Measurements from ENCODE around the gene KAT7.

Gene KAT7

GRCh38 chr17:49783791-49784190 lies 4.7 kb upstream of the KAT7 start:
- Histone ChIP-seq H3K79me2 (no peaks in the 10 kb centered on the region), H3K9ac (no peak overlapping the region), H3K9me3 (ENCODE audit: control insufficient read depth, low read length) (no peaks in the 10 kb centered on the region), H3K36me3 (ENCODE audit: control insufficient read depth, insufficient read depth, low read length) (no peaks in the 10 kb centered on the region), H3K4me1 (peaks cover 3% of the 10 kb centered on the region), H3K27me3 (ENCODE audit: control insufficient read depth, insufficient read depth, low read length) (no peaks in the 10 kb centered on the region), H3K4me2 (ENCODE audit: low read length) (no peak overlapping the region), H2AFZ (no peak overlapping the region), H3K27ac (no peak overlapping the region), H3K4me3 (ENCODE audit: low read depth, low read length) (no peak overlapping the region)
- TF ChIP-seq, protein P1, sequence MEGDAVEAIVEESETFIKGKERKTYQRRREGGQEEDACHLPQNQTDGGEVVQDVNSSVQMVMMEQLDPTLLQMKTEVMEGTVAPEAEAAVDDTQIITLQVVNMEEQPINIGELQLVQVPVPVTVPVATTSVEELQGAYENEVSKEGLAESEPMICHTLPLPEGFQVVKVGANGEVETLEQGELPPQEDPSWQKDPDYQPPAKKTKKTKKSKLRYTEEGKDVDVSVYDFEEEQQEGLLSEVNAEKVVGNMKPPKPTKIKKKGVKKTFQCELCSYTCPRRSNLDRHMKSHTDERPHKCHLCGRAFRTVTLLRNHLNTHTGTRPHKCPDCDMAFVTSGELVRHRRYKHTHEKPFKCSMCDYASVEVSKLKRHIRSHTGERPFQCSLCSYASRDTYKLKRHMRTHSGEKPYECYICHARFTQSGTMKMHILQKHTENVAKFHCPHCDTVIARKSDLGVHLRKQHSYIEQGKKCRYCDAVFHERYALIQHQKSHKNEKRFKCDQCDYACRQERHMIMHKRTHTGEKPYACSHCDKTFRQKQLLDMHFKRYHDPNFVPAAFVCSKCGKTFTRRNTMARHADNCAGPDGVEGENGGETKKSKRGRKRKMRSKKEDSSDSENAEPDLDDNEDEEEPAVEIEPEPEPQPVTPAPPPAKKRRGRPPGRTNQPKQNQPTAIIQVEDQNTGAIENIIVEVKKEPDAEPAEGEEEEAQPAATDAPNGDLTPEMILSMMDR (IDR thresholded peaks at IDR 0.05), result no peak

DNA sequence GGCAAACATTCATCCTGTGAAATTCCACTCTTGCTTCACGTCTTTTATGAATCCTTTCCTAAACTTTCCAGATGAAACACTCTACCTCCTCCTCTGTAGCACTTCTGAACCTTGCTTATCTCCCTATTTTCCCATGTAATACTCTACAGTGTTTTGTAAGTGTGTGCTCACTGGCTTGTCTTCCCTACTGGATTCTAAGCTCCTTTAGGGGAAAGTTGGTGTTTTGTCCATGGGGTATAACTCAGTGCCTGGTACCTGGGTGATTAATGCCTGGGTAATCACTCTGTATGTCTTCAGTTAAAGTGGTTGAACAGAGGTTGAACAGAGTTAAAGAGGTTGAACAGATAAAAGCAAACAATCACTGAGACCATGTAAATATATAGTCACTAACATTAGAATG lies 3.8 kb upstream of the KAT7 start:
- Histone ChIP-seq H3K4me2 (ENCODE audit: low read length) (no peak overlapping the region), H3K4me3 (ENCODE audit: low read depth, low read length) (no peak overlapping the region), H3K9me3 (ENCODE audit: control insufficient read depth, low read length) (no peaks in the 10 kb centered on the region), H3K79me2 (peaks cover 5% of the 10 kb centered on the region), H3K36me3 (ENCODE audit: control insufficient read depth, insufficient read depth, low read length) (no peaks in the 10 kb centered on the region), H3K27ac (no peak overlapping the region), H3K27me3 (ENCODE audit: control insufficient read depth, insufficient read depth, low read length) (no peaks in the 10 kb centered on the region), H3K9ac (no peak overlapping the region), H3K4me1 (peaks cover 6% of the 10 kb centered on the region), H2AFZ (no peak overlapping the region)
- TF ChIP-seq, protein P1 (IDR thresholded peaks at IDR 0.05), result no peak

DNA sequence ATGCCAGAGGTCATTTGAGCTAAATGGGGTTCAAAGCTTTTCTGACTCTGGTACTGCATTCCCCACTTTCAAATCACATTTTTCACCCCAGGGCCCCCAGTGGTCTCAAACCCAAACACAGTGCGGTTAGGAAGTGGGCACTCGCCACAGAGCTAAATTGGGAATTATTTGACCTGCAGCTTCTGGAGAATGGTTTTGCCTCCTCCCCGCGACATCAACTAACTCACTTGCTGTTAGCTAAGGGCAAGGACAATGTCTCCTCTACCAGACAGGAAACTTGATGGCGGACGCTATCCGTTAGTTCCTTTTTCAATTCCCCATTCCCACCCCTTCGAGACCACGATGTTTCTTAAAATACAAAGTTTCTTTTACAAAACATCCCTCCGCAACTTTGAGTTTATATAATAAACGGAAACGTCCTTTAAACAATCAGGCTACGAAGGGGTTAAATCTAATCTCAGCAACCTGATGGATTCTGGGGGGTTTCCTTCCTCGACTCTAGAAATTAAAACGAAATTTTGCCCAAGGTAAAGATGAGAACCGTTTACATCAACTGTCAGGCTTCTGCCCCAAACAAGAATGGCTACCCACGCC lies 500 bp upstream of the KAT7 start:
- H2AFZ ChIP-seq, result peak overlapping the region; percentile 95
- no peaks in the 10 kb centered on the region for H3K9me3 ChIP-seq (ENCODE audit: control insufficient read depth, low read length)
- peaks cover 19% of the 10 kb centered on the region for H3K79me2 ChIP-seq
- H3K4me3 ChIP-seq (ENCODE audit: low read depth, low read length), result peak overlapping the region; percentile 89
- H3K27me3 ChIP-seq (ENCODE audit: control insufficient read depth, insufficient read depth, low read length), result no peaks in the 10 kb centered on the region
- peak overlapping the region; percentile 0 for H3K9ac ChIP-seq
- peak overlapping the region; percentile 97 for H3K27ac ChIP-seq
- peaks cover 31% of the 10 kb centered on the region for H3K4me1 ChIP-seq
- H3K36me3 ChIP-seq (ENCODE audit: control insufficient read depth, insufficient read depth, low read length), result no peaks in the 10 kb centered on the region
- TF ChIP-seq, protein P1 (IDR thresholded peaks at IDR 0.05), result no peak
- peak overlapping the region; percentile 89 for H3K4me2 ChIP-seq (ENCODE audit: low read length)

GRCh38 chr17:49789243-49789578 lies 730 bp downstream of the KAT7 start:
- H3K36me3 ChIP-seq (ENCODE audit: control insufficient read depth, insufficient read depth, low read length), result no peaks in the 10 kb centered on the region
- peak overlapping the region; percentile 91 for H3K4me2 ChIP-seq (ENCODE audit: low read length)
- peaks cover 40% of the 10 kb centered on the region for H3K4me1 ChIP-seq
- H3K9ac ChIP-seq, result no peak overlapping the region
- peak overlapping the region; percentile 2 for H3K27ac ChIP-seq
- TF ChIP-seq, protein P1 (IDR thresholded peaks at IDR 0.05), result no peak
- peaks cover 29% of the 10 kb centered on the region for H3K79me2 ChIP-seq
- H3K9me3 ChIP-seq (ENCODE audit: control insufficient read depth, low read length), result no peaks in the 10 kb centered on the region
- no peak overlapping the region for H2AFZ ChIP-seq
- no peaks in the 10 kb centered on the region for H3K27me3 ChIP-seq (ENCODE audit: control insufficient read depth, insufficient read depth, low read length)
- H3K4me3 ChIP-seq (ENCODE audit: low read depth, low read length), result peak overlapping the region; percentile 100

- no peak overlapping the region for H2AFZ ChIP-seq
- H3K4me2 ChIP-seq (ENCODE audit: low read length), result no peak overlapping the region
- H3K79me2 ChIP-seq, result peaks cover 58% of the 10 kb centered on the region
- no peak overlapping the region for H3K4me3 ChIP-seq (ENCODE audit: low read depth, low read length)
- peaks cover 37% of the 10 kb centered on the region for H3K4me1 ChIP-seq
- no peaks in the 10 kb centered on the region for H3K9me3 ChIP-seq (ENCODE audit: control insufficient read depth, low read length)
- no peak overlapping the region for H3K9ac ChIP-seq
- H3K27me3 ChIP-seq (ENCODE audit: control insufficient read depth, insufficient read depth, low read length), result no peaks in the 10 kb centered on the region
- TF ChIP-seq, protein P1 (IDR thresholded peaks at IDR 0.05), result no peak
- H3K36me3 ChIP-seq (ENCODE audit: control insufficient read depth, insufficient read depth, low read length), result no peaks in the 10 kb centered on the region
- no peak overlapping the region for H3K27ac ChIP-seq
Measured at GRCh38 chr17:49793309-49793708, 4.8 kb downstream of the KAT7 start.
